Ovary (tissue), 9 donors: Measurements from ENCODE around the gene TNRC6B. TPM values are rescaled to one million over a fixed set of nuclear protein-coding genes. Genes with fewer than 3 reads are reported as not detected.
A peak's percentile ranks its signal among the peaks of the same experiment; 100 is the strongest.

Source experiments
- DNase-seq, 5 donors: peaks; one replicate each; pipeline ENCODE4 v3.0.0-alpha.2; 2019 to 2020
- H3K27ac ChIP-seq, 2 donors: fragments of 200-600 bp; one replicate each; pipeline versions ENCODE4 v1.5.1 to v1.8.0; 2019 to 2022
- H3K27me3 ChIP-seq: fragments of 200-600 bp; one replicate; pipeline ENCODE4 v1.8.0; 2022
- H3K36me3 ChIP-seq: fragments of 200-600 bp; sonication (generic); one replicate; pipeline ENCODE4 v1.5.1; 2019
- H3K4me1 ChIP-seq: one replicate; pipeline ENCODE4 v1.8.1; 2013; ENCODE audit warnings: mild to moderate bottlenecking, moderate library complexity; ENCODE audit not compliant: insufficient read depth
- H3K4me3 ChIP-seq: fragments of 200-600 bp; sonication (generic); one replicate; pipeline ENCODE4 v1.5.1; 2017
- H3K9me3 ChIP-seq, 2 donors: fragments of 200-600 bp in 1 of 2; sonication (generic) in 1 of 2; one replicate each; pipeline versions ENCODE4 v1.5.1 to v1.8.1; 2013 to 2019; ENCODE audit warnings: mild to moderate bottlenecking in 1 of 2, moderate library complexity in 1 of 2
- EP300 ChIP-seq: sonication (generic); formaldehyde crosslinking; IDR thresholded peaks from one replicate; pipeline ENCODE4 v1.6.1; 2017; ENCODE audit warnings: antibody characterized with exemption
- POLR2A ChIP-seq: fragments of 450-650 bp; IDR thresholded peaks from one replicate; pipeline ENCODE4 v1.6.1; 2017; ENCODE audit warnings: antibody characterized with exemption, mild to moderate bottlenecking, moderate library complexity
- WGBS, 3 donors: extraction: QIAGEN DNeasy Blood & Tissue Kit in 1 of 3; methylation state at CpG; one replicate each; pipeline versions ENCODE4 v1.1.5 to v1.1.7; 2013 to 2017; 5-methylcytosine and 5-hydroxymethylcytosine counted together
- intact Hi-C, 4 donors: fragments of 100-400 bp; cut with DNase I; formaldehyde crosslinking; loops; one replicate each; pipeline versions ENCODE4 v1.11.0 to v1.15.1; 2022 to 2023
- polyA plus RNA-seq, 2 donors: library from polyadenylated mRNA; stranded (reverse); fragments of 200-250 nt in 1 of 2; fragments of 350-450 nt in 1 of 2; fragmentation: Illumina TruSeq in 1 of 2; extraction: RNeasy Lipid Tissue Mini Kit (QIAGEN cat#74804) in 1 of 2; gene quantifications; one replicate each; pipeline ENCODE4 v1.2.3, GENCODE V29; 2013 to 2014
- total RNA-seq, 7 donors: library from RNA; depleted of rRNA in 2 of 7; stranded (reverse); fragments of >200 nt in 2 of 7; fragmentation: NEBNext Ultra II Directional in 3 of 7; extraction: Animal tissue kit (Norgen Biotek cat#: 25700) in 3 of 7; gene quantifications; one replicate each; pipeline versions ENCODE4 v1.1.0 to v1.2.4, GENCODE V29; 2016 to 2023
- TF ChIP-seq, protein P1 (sequence below), 3 donors: fragments of 450-650 bp in 2 of 3; fragments of 200-600 bp in 1 of 3; IDR thresholded peaks; one replicate each; pipeline versions ENCODE4 v1.5.1 to v1.8.0; 2016 to 2022; ENCODE audit warnings: antibody characterized with exemption in 3 of 3, mild to moderate bottlenecking in 1 of 3
- donor health status: DM: no; HTN: no; CAD: no; lungs with moderate emphysema.
- donor health status: DM: no; HTN: no; CAD: no.
- donor health status: Bipolar disorder and iron deficiency.
- donor health status: DM: yes; HTN: yes; CAD: no.
- donor health status: DM: no; HTN: no; CAD: no.
- donor health status: DM: yes; HTN: yes; CAD: no.

Gene TNRC6B
- total and polyA plus RNA-seq, 9 donors = 9.4 to 52.1 (median 47.5) TPM

DNA sequence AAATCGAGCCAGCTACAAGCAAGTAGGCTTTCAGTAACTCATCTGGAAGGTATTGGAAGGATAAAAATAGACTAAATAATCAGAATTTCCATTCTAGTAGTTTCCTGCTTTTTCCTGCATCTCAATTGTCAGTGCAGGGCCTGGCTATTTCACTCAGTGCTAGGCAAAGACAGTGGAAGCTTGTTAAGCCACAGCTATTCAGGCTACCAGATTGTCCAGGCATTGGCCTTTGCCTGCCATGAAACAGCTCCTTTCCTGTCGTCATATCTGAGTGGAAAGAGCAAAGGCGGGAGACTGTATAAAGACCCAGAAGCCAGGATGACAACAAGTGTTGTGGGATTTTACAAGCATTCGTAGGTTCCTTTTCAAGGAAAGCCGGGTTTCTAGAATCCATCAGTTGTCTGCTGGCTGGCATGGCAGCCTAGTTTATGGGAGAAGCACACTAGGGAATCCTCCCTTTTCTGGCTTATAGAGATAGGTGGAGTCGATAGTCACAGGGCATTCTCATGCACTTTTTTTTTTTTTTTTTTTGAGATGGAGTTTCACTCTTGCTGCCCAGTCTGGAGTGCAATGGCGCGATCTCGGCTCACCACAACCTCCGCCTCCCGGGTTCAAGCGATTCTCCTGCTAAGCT, 2.0 kb upstream of the TNRC6B start:
- Histone ChIP-seq H3K9me3 (no peaks in the 10 kb centered on the region), H3K27me3 (no peaks in the 10 kb centered on the region), H3K36me3 (no peaks in the 10 kb centered on the region), H3K27ac (no peak overlapping the region), H3K4me1 (peaks cover 7% of the 10 kb centered on the region), H3K4me3 (no peak overlapping the region)
- DNase-seq = no peak
- intact Hi-C loops = no loop called here
- 80 to 84% (median 83%) methylated on average over 12 of the region's 12 CpGs for WGBS, 3 donors
- TF ChIP-seq, protein P1, sequence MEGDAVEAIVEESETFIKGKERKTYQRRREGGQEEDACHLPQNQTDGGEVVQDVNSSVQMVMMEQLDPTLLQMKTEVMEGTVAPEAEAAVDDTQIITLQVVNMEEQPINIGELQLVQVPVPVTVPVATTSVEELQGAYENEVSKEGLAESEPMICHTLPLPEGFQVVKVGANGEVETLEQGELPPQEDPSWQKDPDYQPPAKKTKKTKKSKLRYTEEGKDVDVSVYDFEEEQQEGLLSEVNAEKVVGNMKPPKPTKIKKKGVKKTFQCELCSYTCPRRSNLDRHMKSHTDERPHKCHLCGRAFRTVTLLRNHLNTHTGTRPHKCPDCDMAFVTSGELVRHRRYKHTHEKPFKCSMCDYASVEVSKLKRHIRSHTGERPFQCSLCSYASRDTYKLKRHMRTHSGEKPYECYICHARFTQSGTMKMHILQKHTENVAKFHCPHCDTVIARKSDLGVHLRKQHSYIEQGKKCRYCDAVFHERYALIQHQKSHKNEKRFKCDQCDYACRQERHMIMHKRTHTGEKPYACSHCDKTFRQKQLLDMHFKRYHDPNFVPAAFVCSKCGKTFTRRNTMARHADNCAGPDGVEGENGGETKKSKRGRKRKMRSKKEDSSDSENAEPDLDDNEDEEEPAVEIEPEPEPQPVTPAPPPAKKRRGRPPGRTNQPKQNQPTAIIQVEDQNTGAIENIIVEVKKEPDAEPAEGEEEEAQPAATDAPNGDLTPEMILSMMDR (IDR thresholded peaks at IDR 0.05) = no peak
- TF ChIP-seq POLR2A = no peak
- no peak for TF ChIP-seq EP300

DNA sequence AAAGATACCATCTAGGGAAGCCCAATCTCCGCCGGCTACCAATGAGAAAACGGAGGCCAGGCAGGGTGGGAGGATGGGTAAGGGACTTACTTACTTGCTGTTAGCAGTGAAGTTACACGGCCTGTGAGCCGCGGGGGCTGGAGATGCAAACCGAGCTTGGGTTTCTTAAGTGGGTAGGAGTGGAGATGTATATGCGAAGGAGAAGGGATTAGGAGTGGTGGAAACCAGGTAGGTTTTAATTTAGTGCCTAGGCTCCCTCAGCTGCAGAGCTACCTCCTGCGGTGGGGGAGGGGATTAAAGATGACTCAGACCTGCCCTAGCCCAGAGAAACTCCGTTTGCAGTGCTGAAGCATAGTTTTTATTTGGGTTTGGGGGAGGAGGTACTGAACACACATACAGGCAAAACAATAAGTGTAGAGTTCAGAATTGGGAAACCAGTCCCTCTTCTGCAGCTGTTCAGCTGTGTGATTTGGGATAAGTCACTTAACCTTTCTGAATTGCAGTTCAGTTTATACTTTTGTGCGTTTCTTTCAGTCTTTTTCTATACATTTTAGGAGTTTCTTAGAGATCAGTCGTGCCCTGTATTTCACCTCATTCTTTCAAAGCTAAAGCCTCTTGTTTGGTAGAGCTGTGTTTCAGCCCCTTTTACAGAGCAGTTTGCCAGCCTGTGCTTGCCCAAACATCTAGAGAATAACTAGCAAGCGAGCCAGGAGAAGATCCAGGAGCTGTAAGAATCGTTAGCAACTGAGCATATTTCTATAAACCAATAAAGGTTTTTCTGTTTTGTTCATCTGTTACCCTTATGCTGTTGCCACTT, 596 bp upstream of the TNRC6B start:
- Histone ChIP-seq H3K27me3 (no peaks in the 10 kb centered on the region), H3K4me1 (peaks cover 7% of the 10 kb centered on the region), H3K36me3 (no peaks in the 10 kb centered on the region), H3K4me3 (peak overlapping the region; percentile 21), H3K9me3 (no peaks in the 10 kb centered on the region), H3K27ac (peak overlapping the region in 1 of 2 donors; percentile 43)
- intact Hi-C loops = no loop called here
- DNase-seq = peak in 3 of 5 donors; percentile 43 to 56 (median 46)
- 6 to 9% (median 7%) methylated on average over 14 of the region's 14 CpGs for WGBS, 3 donors
- TF ChIP-seq, protein P1 (IDR thresholded peaks at IDR 0.05) = no peak
- TF ChIP-seq POLR2A (no peak), EP300 (no peak)

DNA sequence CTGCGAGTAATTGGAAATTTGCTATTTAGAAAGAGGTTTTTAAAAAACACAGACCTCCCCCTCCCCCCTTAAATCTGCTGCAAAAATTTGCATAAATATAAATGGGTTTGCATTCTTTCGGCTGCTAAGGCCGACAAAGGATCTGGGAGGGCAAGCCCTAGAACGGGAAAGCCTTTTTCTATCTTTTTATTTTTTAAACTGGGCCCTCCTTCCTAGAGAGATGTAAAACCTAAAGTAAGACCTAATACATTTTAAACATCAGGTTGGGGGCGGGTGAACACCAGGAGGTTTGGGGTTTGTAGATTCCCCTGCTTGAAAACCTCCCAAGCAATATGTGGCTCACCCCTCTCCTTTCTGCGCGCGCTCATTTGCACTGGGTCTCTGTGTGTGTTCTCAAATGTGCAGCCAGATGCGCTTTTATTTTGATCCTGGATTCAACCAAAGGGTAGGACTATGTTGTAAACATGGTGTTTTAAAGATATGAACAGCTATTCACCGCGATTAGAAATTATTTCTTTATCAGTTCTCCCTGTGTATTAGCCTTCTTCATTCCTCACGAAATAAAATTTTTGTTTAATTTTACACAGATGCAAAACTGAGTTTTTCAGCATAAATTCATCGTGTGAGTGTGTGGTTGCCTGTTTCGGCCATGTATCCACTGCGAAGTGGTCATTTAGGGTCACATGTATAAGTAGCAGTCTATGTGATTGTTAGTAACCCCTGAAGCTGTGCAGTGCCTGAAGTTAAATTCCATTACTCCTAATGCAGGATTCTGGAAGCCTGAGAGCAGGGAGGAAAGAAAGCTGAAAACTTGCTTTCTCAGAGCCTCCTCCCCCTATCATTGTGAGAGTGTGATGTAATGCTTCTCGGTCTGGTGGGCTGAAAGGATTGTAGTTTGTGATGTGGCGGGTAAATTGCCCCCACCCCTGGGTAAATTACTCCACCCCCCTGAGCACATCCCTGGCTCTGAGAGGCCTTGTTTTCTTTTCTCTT, 988 bp downstream of the TNRC6B start:
- DNase-seq = no peak
- Histone ChIP-seq H3K4me3 (peak overlapping the region; percentile 42), H3K27ac (peak overlapping the region in 1 of 2 donors; percentile 11), H3K4me1 (peaks cover 13% of the 10 kb centered on the region), H3K9me3 (no peaks in the 10 kb centered on the region), H3K27me3 (no peaks in the 10 kb centered on the region), H3K36me3 (no peaks in the 10 kb centered on the region)
- 1% methylated on average over 17 of the region's 17 CpGs for WGBS, 3 donors
- TF ChIP-seq, protein P1 (IDR thresholded peaks at IDR 0.05) = no peak
- no peak for TF ChIP-seq POLR2A
- TF ChIP-seq EP300 = no peak
- intact Hi-C loops = no loop called here

DNA sequence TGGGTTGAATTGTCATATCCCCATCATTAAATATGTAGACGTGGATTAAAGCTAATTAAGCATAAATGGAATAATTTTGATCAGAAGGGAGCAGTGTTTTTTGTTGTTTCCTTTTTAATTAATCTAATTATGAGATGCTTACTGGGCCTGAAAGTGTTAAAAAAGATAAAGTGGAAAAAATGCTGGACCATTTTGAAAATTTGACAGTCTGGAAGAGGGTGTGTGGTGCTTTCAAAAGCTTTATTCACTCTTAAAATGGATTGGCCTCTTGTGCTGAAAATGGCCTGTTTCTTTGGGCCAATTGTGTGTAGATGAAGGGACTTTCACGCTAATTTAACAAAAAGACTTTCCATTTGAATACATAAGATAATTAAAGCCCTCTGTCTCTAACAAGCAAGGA, 1.8 kb downstream of the TNRC6B start:
- Histone ChIP-seq H3K27me3 (no peaks in the 10 kb centered on the region), H3K4me3 (no peak overlapping the region), H3K4me1 (peaks cover 13% of the 10 kb centered on the region), H3K36me3 (no peaks in the 10 kb centered on the region), H3K9me3 (no peaks in the 10 kb centered on the region), H3K27ac (no peak overlapping the region)
- 24 to 32% (median 27%) methylated on average over 2 of the region's 2 CpGs for WGBS, 3 donors
- TF ChIP-seq, protein P1 (IDR thresholded peaks at IDR 0.05) = no peak
- no peak for TF ChIP-seq EP300
- intact Hi-C loops = no loop called here
- no peak for DNase-seq
